OCI-LY1 (cell line): ENCODE measurements around the gene CENPVL3.
"Not testable (repeated sequence)": the region's sequence is repeated elsewhere in the genome, so short reads cannot be mapped to it uniquely, and the experiment has no call there.

Experiments
- EZH2 ChIP-seq: fragments of 200-600 bp; sonication (generic), shearing (Covaris generic); IDR thresholded peaks from 2 replicates; pipeline ENCODE4 v1.8.0; 2017; ENCODE audit warnings: borderline replicate concordance, mixed run types, mild to moderate bottlenecking, antibody characterized with exemption, low read length, moderate library complexity, mixed read lengths
- TF ChIP-seq, protein P1 (sequence below): fragments of 200-600 bp; sonication (generic), shearing (Covaris generic); IDR thresholded peaks from 2 replicates; pipeline ENCODE4 v1.5.1; 2017; ENCODE audit warnings: mild to moderate bottlenecking, antibody characterized with exemption, low read length, moderate library complexity, mixed read lengths

- TF ChIP-seq, protein P1, sequence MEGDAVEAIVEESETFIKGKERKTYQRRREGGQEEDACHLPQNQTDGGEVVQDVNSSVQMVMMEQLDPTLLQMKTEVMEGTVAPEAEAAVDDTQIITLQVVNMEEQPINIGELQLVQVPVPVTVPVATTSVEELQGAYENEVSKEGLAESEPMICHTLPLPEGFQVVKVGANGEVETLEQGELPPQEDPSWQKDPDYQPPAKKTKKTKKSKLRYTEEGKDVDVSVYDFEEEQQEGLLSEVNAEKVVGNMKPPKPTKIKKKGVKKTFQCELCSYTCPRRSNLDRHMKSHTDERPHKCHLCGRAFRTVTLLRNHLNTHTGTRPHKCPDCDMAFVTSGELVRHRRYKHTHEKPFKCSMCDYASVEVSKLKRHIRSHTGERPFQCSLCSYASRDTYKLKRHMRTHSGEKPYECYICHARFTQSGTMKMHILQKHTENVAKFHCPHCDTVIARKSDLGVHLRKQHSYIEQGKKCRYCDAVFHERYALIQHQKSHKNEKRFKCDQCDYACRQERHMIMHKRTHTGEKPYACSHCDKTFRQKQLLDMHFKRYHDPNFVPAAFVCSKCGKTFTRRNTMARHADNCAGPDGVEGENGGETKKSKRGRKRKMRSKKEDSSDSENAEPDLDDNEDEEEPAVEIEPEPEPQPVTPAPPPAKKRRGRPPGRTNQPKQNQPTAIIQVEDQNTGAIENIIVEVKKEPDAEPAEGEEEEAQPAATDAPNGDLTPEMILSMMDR: not testable (repeated sequence)
- not testable (repeated sequence) for TF ChIP-seq EZH2
Observed at GRCh38 chrX:51636511-51636910, 17.8 kb upstream of the CENPVL3 start.
